Endothelial cell of umbilical vein (primary cell): ENCODE data around the gene FAM78A. TPM values are rescaled to one million over a fixed set of nuclear protein-coding genes. Genes with fewer than 3 reads are reported as not detected.

Experiments used
- BruUV-seq: library from RNA; stranded (reverse); fragments of 400-500 nt; replicated peaks from 2 replicates; lab custom pipeline; 2021; lab: Mats Ljungman, UMichigan
- CTCF ChIA-PET: fragments of 300-600, 350-600 bp; sonication (Branson Sonifier 250); formaldehyde crosslinking; loops from one replicate; lab custom pipeline; 2021; ENCODE audit warnings: antibody characterized with exemption, inconsistent platforms; lab: Charles Lee
- POLR2A ChIA-PET: fragments of 300-600, 350-600 bp; sonication (Branson Sonifier 250); formaldehyde crosslinking; loops from one replicate; lab custom pipeline; 2021; ENCODE audit warnings: antibody characterized with exemption, inconsistent platforms; lab: Charles Lee
- DNase-seq: peaks from one replicate; pipeline ENCODE4 v3.0.0-alpha.2; 2011; ENCODE audit warnings: low read depth, low spot score
- FAIRE-seq: peaks from 2 replicates; lab custom pipeline; 2011; peaks lifted over from hg19 to GRCh38; lab: Jason Lieb, UNC
- H2AFZ ChIP-seq: 2 replicates; pipeline ENCODE4 v1.6.0; 2012; ENCODE audit warnings: low read depth, low read length, control low read depth, inconsistent platforms
- H3K27ac ChIP-seq: 2 replicates; pipeline ENCODE4 v1.5.1; 2011; ENCODE audit warnings: low read depth, mild to moderate bottlenecking, control low read depth, low read length, moderate library complexity; ENCODE audit not compliant: insufficient read depth
- H3K27me3 ChIP-seq, 2 experiments: 2 replicates each; pipeline versions ENCODE4 v1.6.0 to v1.6.1; 2011; ENCODE audit warnings: low read length in 2 of 2, mixed read lengths in 1 of 2; ENCODE audit not compliant: control insufficient read depth in 2 of 2, insufficient read depth in 2 of 2
- H3K36me3 ChIP-seq, 2 experiments: 2 replicates in 1 of 2; 3 replicates in 1 of 2; pipeline ENCODE4 v1.5.1; 2011; ENCODE audit warnings: low read length in 2 of 2, mild to moderate bottlenecking in 1 of 2, moderate library complexity in 1 of 2; ENCODE audit not compliant: control insufficient read depth in 2 of 2, insufficient read depth in 2 of 2; ENCODE audit errors: extremely low read depth in 1 of 2
- H3K4me1 ChIP-seq: 3 replicates; pipeline ENCODE4 v1.5.1; 2011; ENCODE audit warnings: mild to moderate bottlenecking, low read length; ENCODE audit not compliant: control insufficient read depth, insufficient read depth; ENCODE audit errors: extremely low read depth
- H3K4me2 ChIP-seq: 2 replicates; pipeline ENCODE4 v1.6.1; 2011; ENCODE audit warnings: low read length, control low read depth, mixed read lengths; ENCODE audit not compliant: insufficient read depth
- H3K4me3 ChIP-seq, 3 experiments: fragments of 200-600 bp in 1 of 3; sonication (generic), shearing (Covaris generic) in 1 of 3; replicated peaks in 1 of 3; 2 replicates each; pipeline ENCODE4 v1.5.1; 2011 to 2016; ENCODE audit warnings: control low read depth in 3 of 3, low read length in 3 of 3, mild to moderate bottlenecking in 2 of 3, inconsistent platforms in 1 of 3, low read depth in 1 of 3, moderate library complexity in 1 of 3; ENCODE audit not compliant: insufficient read depth in 1 of 3
- H3K79me2 ChIP-seq: 2 replicates; pipeline ENCODE4 v1.6.0; 2012; ENCODE audit warnings: low read length, inconsistent platforms; ENCODE audit not compliant: control insufficient read depth, insufficient read depth
- H3K9ac ChIP-seq: replicated peaks from 2 replicates; pipeline ENCODE3; 2011; ENCODE audit warnings: low read length, control low read depth; ENCODE audit not compliant: insufficient read depth; ENCODE audit errors: extremely low read depth
- H3K9me1 ChIP-seq: replicated peaks from 3 replicates; pipeline ENCODE4 v1.6.0; 2011; ENCODE audit warnings: mild to moderate bottlenecking, low read length; ENCODE audit not compliant: control insufficient read depth, insufficient read depth; ENCODE audit errors: extremely low read depth
- H3K9me3 ChIP-seq: replicated peaks from 2 replicates; pipeline ENCODE4 v1.5.1; 2012; ENCODE audit warnings: low read length, inconsistent platforms; ENCODE audit not compliant: control insufficient read depth, insufficient read depth
- H4K20me1 ChIP-seq: replicated peaks from 2 replicates; pipeline ENCODE3; 2011; ENCODE audit warnings: mild to moderate bottlenecking, low read length; ENCODE audit not compliant: control insufficient read depth, insufficient read depth; ENCODE audit errors: extremely low read depth
- CTCF ChIP-seq, 2 donors: IDR thresholded peaks; 1 replicate in 1 of 2; 2 replicates in 1 of 2; pipeline ENCODE4 v1.5.1; 2011; ENCODE audit warnings: low read length in 2 of 2, mild to moderate bottlenecking in 2 of 2, moderate library complexity in 2 of 2, control low read depth in 1 of 2, inconsistent platforms in 1 of 2, low read depth in 1 of 2; ENCODE audit not compliant: insufficient read depth in 1 of 2; ENCODE audit errors: extremely low read depth in 1 of 2
- EZH2 ChIP-seq: IDR thresholded peaks from 2 replicates; pipeline ENCODE4 v1.6.1; 2012; ENCODE audit warnings: borderline replicate concordance, low read depth, mild to moderate bottlenecking, moderate library complexity, low read length, inconsistent platforms; ENCODE audit not compliant: severe bottlenecking
- FOS ChIP-seq: IDR thresholded peaks from 2 replicates; pipeline ENCODE4 v1.6.1; 2011; ENCODE audit warnings: mild to moderate bottlenecking, low read length, moderate library complexity, borderline replicate concordance; ENCODE audit not compliant: insufficient read depth
- GATA2 ChIP-seq: IDR thresholded peaks from 2 replicates; pipeline ENCODE4 v1.7.0; 2011; ENCODE audit warnings: low read depth, mild to moderate bottlenecking, moderate library complexity, mixed read lengths, low read length; ENCODE audit not compliant: insufficient read length, insufficient read depth
- JUN ChIP-seq: IDR thresholded peaks from 2 replicates; pipeline ENCODE4 v1.6.1; 2011; ENCODE audit warnings: borderline replicate concordance, low read depth; ENCODE audit not compliant: insufficient read length, insufficient read depth
- MAX ChIP-seq: IDR thresholded peaks from 2 replicates; pipeline ENCODE4 v1.6.1; 2011; ENCODE audit not compliant: insufficient read depth, insufficient read length
- MYC ChIP-seq: IDR thresholded peaks from one replicate; pipeline ENCODE4 v1.6.1; 2011; ENCODE audit warnings: mild to moderate bottlenecking, low read depth, low read length
- POLR2A ChIP-seq: IDR thresholded peaks from 2 replicates; pipeline ENCODE4 v1.6.1; 2012; ENCODE audit warnings: low read depth, mild to moderate bottlenecking, control low read depth, low read length
- POLR2AphosphoS5 ChIP-seq: IDR thresholded peaks from 2 replicates; pipeline ENCODE4 v1.6.1; 2012; ENCODE audit warnings: low read depth, mild to moderate bottlenecking, control low read depth, low read length, moderate library complexity; ENCODE audit not compliant: insufficient read depth
- dilution Hi-C: fragments of 300-500 bp; cut with MboI; formaldehyde crosslinking; loops from one replicate; pipeline ENCODE4 v1.15.0; 2019; ENCODE audit warnings: low sequenced_read_pairs; ENCODE audit not compliant: extremely low pct_ligation_motif_present
- intact Hi-C: fragments of 100-400 bp; cut with micrococcal nuclease; formaldehyde crosslinking; loops from one replicate; pipeline ENCODE4 v1.10.0; 2022
- polyA plus RNA-seq, 4 experiments: library from polyadenylated mRNA; depleted of rRNA in 3 of 4; stranded (reverse) in 3 of 4; unstranded in 1 of 4; fragments of >200 nt; gene quantifications; 2 replicates each; pipeline versions ENCODE4 v1.2.1 to v1.2.3, GENCODE V29; 2011 to 2012; ENCODE audit warnings: missing spikeins in 1 of 4
- total RNA-seq: library from RNA; stranded (reverse); gene quantifications from 2 replicates; pipeline ENCODE4 v1.2.3, GENCODE V29; 2021

The FAM78A gene
- total and polyA plus RNA-seq, 2 donors (not counting 3 experiments of a cell fraction or from before 2014, with no cell fraction given) = 34.0 to 37.4 TPM

- Histone ChIP-seq H3K4me1 (peaks cover 8% of the 10 kb centered on the region), H3K9me1 (no peaks in the 10 kb centered on the region), H3K36me3 (peaks cover 0 to 38% of the 10 kb centered on the region in 2 experiments), H3K9me3 (no peaks in the 10 kb centered on the region), H3K4me2 (no peak overlapping the region), H3K27ac (no peak overlapping the region), H3K79me2 (peaks cover 5% of the 10 kb centered on the region), H3K27me3 (no peaks in the 10 kb centered on the region), H3K9ac (no peak overlapping the region), H3K4me3 (no peak overlapping the region), H2AFZ (no peak overlapping the region), H4K20me1 (no peaks in the 10 kb centered on the region)
- dilution Hi-C loops = no loop called here
- BruUV-seq = no TSS peak
- CTCF ChIA-PET = interaction anchor here (1.4 to 2.0 kb wide), 2 partner anchors 9 to 72 kb away, joined by 3 to 5 read pairs; no protein-coding TSS in a partner anchor
- no peak for DNase-seq
- POLR2A ChIA-PET = interaction anchor here (0.9 kb wide), 1 partner anchor 80 kb away, joined by 3 read pairs; no protein-coding TSS in a partner anchor
- no peak for FAIRE-seq
- no peak for TF ChIP-seq POLR2AphosphoS5
- no peak for TF ChIP-seq CTCF (IDR thresholded peaks at IDR 0.05; ENCODE audit: extremely low read depth in 1 of 2, insufficient read depth in 1 of 2, low read depth in 1 of 2, low read length in 2 of 2)
- no peak for TF ChIP-seq EZH2
- no peak for TF ChIP-seq JUN
- no peak for TF ChIP-seq MYC
- TF ChIP-seq POLR2A = no peak
- no peak for TF ChIP-seq GATA2
- TF ChIP-seq FOS = no peak
- TF ChIP-seq MAX = no peak
- intact Hi-C loops = no loop called here
Observed at GRCh38 chr9:131264231-131264630, 12.1 kb downstream of the FAM78A start.
